Measurements from ENCODE around the gene TMEM190. TPM values are rescaled to one million over a fixed set of nuclear protein-coding genes. Genes with fewer than 3 reads are reported as not detected.

Gene TMEM190
- total RNA-seq, 1 donor from 2014 or later: not detected

GRCh38 chr19:55424518-55424917, 47.9 kb downstream of the TMEM190 start:
- no peak for TF ChIP-seq CTCF (IDR thresholded peaks at IDR 0.05; ENCODE audit: borderline replicate concordance)
- Histone ChIP-seq H3K27ac (replicated peaks) (no peak overlapping the region), H3K4me3 (no peak overlapping the region), H3K36me3 (no peaks in the 10 kb centered on the region), H3K27me3 (ENCODE audit: low read depth) (peaks cover 65% of the 10 kb centered on the region), H3K4me1 (peaks cover 5% of the 10 kb centered on the region), H3K9me3 (replicated peaks) (no peaks in the 10 kb centered on the region)
- intact Hi-C loops (cut with micrococcal nuclease): no loop called here
- DNase-seq: no peak

- H3K27me3 ChIP-seq (ENCODE audit: low read depth): peaks cover 70% of the 10 kb centered on the region
- no peak for TF ChIP-seq CTCF (IDR thresholded peaks at IDR 0.05; ENCODE audit: borderline replicate concordance)
- intact Hi-C loops (cut with micrococcal nuclease): no loop called here
Observed at GRCh38 chr19:55426042-55426441, 49.4 kb downstream of the TMEM190 start.

More at GRCh38 chr19:55426042-55426441, 49.4 kb downstream of the TMEM190 start:
- Histone ChIP-seq H3K36me3 (no peaks in the 10 kb centered on the region), H3K4me1 (peaks cover 5% of the 10 kb centered on the region), H3K4me3 (no peak overlapping the region), H3K9me3 (replicated peaks) (no peaks in the 10 kb centered on the region), H3K27ac (replicated peaks) (no peak overlapping the region)
- DNase-seq: no peak

Other genes with a start within 250 kb of the TMEM190 start
- 140 TPM for gene TNNT1, start 227.6 kb upstream of the TMEM190 start, total RNA-seq
- 7,701 TPM for gene TNNI3, start 219.1 kb upstream of the TMEM190 start, total RNA-seq
- 1.8 TPM for gene DNAAF3, start 210.2 kb upstream of the TMEM190 start, total RNA-seq
- not detected for gene SYT5, start 196.5 kb upstream of the TMEM190 start, total RNA-seq
- 1.1 TPM for gene PTPRH, start 167.3 kb upstream of the TMEM190 start, total RNA-seq
- 2.1 TPM for gene TMEM86B, start 148.1 kb upstream of the TMEM190 start, total RNA-seq
- 39.8 TPM for gene PPP6R1, start 117.8 kb upstream of the TMEM190 start, total RNA-seq
- 29.0 TPM for gene HSPBP1, start 96.7 kb upstream of the TMEM190 start, total RNA-seq
- 3.0 TPM for gene BRSK1, start 92.8 kb upstream of the TMEM190 start, total RNA-seq
- gene TMEM150B, start 51.5 kb upstream of the TMEM190 start, total RNA-seq: 2.0 TPM
- 5.1 TPM for gene KMT5C, start 37.0 kb upstream of the TMEM190 start, total RNA-seq
- gene COX6B2, start 22.1 kb upstream of the TMEM190 start, total RNA-seq: not detected
- gene GARIN5B, start 13.6 kb upstream of the TMEM190 start, total RNA-seq: not detected
- gene IL11, start 6.4 kb upstream of the TMEM190 start, total RNA-seq: not detected
- 0.69 TPM for gene TMEM238, start 7.5 kb downstream of the TMEM190 start, total RNA-seq
- gene RPL28, start 9.1 kb downstream of the TMEM190 start, total RNA-seq: 559 TPM
- 33.2 TPM for gene UBE2S, start 31.0 kb downstream of the TMEM190 start, total RNA-seq
- not detected for gene SHISA7, start 66.5 kb downstream of the TMEM190 start, total RNA-seq
- 52.6 TPM for gene ISOC2, start 84.8 kb downstream of the TMEM190 start, total RNA-seq
- not detected for gene C19orf85, start 87.9 kb downstream of the TMEM190 start, total RNA-seq
- gene ZNF628, start 99.8 kb downstream of the TMEM190 start, total RNA-seq: 5.4 TPM
- 5.2 TPM for gene NAT14, start 108.4 kb downstream of the TMEM190 start, total RNA-seq
- gene SSC5D, start 111.6 kb downstream of the TMEM190 start, total RNA-seq: 3.7 TPM
- 6.5 TPM for gene SBK2, start 160.3 kb downstream of the TMEM190 start, total RNA-seq
- 21.1 TPM for gene SBK3, start 168.7 kb downstream of the TMEM190 start, total RNA-seq
- 11.5 TPM for gene ZNF579, start 204.0 kb downstream of the TMEM190 start, total RNA-seq
- gene FIZ1, start 222.7 kb downstream of the TMEM190 start, total RNA-seq: 16.0 TPM
- 15.6 TPM for gene ZNF524, start 223.5 kb downstream of the TMEM190 start, total RNA-seq
- gene ZNF865, start 228.8 kb downstream of the TMEM190 start, total RNA-seq: 17.0 TPM
- 13.2 TPM for gene ZNF784, start 247.7 kb downstream of the TMEM190 start, total RNA-seq

Data from left ventricle myocardium inferior (tissue), 1 donor.